Mesenteric fat pad (tissue), 1 donor: Measurements from ENCODE around the gene FLNA. TPM values are rescaled to one million over a fixed set of nuclear protein-coding genes. Genes with fewer than 3 reads are reported as not detected.

ENCODE experiments used
- DNase-seq: peaks from one replicate; pipeline ENCODE4 v3.0.0-alpha.2; 2020; ENCODE audit warnings: low spot score
- total RNA-seq: library from RNA; stranded (reverse); fragmentation: NEBNext Ultra II Directional; extraction: Animal tissue kit (Norgen Biotek cat#: 25700); gene quantifications from one replicate; pipeline ENCODE4 v1.2.1, GENCODE V29; 2021
- donor health status: DM: yes; HTN: yes; CAD: no.

Gene FLNA
- total RNA-seq, 1 donor from 2014 or later: 1,133 TPM

- DNase-seq: no peak
Measured at GRCh38 chrX:154375156-154375504, 696 bp upstream of the FLNA start.

- DNase-seq: no peak
Measured at GRCh38 chrX:154373340-154374306, 811 bp downstream of the FLNA start.

GRCh38 chrX:154372612-154373022 lies 1.8 kb downstream of the FLNA start:
- no peak for DNase-seq

DNA sequence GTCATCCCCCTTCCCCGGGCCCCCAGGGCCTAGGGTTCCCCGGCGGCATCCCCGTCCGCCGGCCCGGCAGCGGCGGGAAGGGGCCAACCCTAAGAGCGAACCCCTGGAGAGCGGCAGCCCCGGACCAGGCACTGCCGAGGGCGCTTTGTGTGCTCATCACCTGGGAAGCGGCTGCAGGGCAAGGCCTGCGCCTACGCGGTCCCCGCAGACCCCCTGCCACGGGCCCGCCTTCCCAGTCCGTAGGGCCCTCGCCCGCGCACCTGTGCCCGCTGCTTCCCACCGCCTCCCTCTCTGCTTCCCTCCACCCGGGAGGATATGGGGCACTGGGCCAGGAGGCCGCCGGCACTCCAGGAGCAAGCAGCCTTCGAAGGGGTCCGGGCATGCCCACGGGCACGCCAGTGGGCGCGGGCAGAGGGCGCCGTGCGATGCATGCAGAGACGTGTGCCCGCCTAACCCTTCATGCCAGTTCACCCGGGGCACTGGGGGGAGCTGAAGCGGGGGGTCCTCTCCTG lies 2.6 kb downstream of the FLNA start:
- DNase-seq: no peak

DNA sequence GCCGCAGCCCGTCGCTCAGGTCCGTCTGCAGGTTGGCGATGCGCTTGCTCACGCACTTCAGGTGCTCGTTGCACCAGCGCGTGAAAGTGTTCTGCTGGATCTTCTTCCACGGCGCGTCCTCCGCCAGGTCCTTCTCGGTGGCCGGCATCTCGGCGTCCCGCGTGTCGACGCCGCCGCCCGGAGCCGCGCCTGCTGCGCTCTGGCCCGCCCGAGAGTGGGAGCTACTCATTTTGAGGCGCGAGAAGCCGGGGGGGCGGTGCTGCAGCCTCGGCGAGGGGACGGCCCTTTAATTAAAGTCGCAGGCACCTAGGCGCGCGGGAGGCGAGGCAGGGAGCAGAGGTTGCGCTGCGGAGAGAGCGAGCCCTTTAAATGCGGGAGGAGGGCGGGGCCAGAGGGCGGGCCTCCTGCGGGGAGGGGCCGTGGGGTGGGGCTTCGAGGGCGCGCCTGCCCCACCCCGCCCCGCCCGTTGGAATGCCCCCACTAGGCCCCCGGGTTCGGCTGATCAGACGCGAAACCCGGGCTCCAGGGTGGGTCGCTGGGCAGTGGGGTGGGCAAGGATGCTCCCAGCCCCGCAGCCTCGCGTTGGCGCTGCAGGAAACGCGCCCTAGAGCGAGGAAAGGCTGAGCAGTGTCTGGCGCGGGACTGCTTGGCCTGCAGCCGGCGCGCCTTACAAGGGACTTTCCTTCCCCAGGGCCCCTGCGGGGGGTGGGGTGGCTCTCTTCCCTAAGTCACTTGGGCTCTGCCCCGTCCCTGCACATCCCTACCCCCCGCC lies 3.2 kb downstream of the FLNA start:
- peak; percentile 96 for DNase-seq

DNA sequence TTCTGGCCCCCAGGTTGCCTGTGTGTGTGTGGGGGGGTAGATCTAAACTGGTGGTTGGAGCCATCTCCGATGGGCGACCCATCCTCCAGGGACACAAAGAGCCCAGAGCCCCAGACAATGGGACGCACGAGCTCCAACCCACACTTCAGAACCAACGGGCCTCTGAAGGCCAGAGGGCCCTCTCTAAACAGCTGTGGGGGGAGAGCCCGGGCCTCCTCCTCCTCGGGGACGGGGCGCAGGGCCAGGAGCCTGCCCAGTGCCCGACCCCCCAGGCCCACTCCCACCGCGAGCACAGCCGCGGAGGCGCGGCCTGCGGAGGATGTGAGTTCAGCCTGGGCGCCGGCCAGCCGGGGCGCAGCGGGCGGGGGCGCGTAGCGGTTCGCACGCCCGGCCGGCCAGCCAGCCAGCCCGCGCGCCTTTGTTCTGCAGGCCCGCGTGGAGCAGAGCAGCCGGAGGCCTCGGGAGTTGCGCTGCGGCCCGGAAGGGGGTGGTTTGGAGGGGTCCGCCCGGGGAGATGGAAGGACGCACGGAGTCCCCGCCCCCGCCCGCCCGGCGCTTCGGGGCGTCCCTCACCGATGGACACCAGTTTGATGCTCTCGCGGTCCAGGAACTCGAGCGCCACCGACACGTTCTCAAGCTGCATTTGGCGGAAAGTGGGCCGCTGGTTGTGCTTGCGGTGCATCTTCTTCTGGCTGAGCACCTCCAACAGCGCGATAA lies 4.0 kb downstream of the FLNA start:
- no peak for DNase-seq

DNA sequence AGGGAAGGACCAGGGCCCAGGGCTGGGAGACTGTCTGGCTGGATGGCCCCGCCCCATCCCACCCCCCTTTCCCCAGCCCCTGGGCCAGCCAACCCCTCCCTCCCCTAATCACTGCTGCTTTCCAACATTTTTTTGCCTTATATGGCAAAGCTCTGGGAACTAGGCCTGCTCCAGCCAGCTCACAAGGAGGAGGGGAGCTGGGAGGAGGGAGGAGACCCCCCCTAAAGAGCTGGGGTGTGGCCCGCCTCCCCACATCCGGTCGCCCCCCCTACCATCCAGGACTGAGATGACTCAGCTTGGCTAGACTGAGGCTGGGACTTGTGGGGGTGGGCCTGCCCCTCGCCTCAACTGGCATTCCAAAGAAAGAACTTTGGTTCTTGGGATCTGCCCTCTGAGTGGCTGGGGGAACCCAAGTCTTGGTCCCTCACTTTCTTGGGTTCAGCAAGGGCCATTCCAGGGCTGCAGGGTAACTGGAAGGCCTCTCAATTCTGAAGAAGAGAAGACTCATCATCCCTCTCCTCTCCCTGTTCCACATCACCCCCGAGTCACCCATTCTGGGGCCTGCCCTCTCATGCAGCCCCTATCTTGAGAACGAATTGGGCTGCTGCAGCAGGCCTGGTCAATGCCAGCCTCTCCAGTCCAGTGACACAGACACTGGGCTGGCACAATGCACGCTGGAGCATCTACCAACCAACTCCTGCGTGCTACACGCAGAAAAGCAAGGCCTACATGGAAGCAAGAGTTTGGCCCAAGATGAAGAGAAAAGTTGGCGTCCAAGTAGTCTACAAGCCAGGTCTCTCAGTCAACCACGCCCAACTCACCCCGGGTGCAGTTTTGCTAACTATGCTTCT lies 4.8 kb downstream of the FLNA start:
- DNase-seq: no peak

DNA sequence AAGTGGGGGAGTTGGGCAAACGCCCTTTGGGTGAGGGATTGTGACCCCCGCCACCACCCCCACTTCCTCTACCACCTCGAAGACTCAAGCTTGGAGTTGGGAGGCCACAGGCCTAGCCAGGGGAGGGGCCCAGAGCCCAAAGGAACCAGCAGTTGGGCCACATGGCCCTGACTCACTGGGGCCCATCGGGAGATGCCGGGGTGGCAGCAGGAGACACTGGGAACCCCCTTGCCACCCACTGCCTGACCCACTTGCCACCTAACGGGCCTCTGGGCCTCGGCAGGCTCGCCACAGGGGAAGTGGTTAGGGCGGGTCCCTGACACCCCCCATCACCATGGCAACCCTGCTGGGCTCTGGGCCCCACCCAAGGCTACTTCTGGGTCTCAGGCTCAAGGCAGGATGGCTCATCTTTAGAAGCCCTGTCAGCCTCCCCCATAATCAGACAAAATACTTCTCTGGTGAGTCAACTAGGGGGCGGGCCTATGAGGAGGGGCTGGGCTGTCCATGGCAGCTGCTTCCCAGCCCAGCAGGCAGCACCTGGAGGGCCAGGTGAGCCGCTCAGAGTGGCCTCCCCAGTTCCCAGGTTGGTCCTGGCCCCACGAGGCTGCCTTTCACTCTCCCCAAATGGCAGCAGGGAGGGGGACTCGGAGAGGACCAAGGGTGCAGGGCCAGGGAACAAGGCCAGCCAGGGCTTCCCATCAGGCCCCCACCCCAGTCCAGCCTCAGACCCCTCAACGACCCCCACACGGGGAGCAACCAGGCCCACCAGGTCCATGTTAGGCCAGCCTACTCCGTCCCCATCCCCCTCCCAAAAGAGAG lies 5.6 kb downstream of the FLNA start:
- no peak for DNase-seq

DNA sequence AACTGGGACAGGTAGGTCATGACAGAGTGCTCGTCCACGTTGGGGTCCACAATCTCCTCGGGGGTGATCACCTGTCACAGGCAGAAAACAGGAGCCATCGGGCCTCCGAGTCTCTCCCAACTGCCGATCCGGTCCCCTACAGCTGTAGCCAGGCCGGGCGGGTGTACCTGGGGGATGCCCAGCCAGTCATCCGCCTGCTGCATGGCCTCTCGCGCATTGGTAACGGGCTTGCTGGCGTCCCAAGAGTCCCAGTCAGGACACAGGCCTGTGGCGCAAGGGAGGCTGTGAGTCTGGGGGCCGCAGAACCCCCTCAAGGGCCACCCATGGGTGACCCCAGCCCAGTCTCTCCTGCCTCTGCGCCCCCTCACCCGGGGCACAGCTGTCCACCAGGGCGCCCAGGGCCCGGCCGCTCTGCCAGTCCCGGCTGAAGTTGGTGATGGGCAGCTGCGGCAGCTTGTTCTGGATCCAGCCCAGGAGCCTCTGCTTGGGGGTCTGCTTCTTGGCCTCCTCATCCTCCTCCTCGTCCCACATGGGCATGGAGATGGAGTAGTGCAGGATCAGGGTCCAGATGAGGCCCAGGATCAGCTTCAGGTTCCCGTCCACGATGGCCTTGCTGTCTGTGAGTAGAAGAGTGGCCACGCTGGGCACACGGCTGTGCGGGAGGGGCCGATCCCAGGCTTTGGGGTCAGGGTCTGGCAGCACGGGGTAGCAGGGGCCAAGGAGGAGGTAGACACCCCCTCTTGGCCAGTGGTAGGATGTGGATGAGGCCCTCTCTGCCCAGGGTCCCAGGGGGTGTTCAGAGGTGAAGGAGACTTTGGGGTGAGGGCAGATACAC lies 6.7 kb downstream of the FLNA start:
- no peak for DNase-seq

DNA sequence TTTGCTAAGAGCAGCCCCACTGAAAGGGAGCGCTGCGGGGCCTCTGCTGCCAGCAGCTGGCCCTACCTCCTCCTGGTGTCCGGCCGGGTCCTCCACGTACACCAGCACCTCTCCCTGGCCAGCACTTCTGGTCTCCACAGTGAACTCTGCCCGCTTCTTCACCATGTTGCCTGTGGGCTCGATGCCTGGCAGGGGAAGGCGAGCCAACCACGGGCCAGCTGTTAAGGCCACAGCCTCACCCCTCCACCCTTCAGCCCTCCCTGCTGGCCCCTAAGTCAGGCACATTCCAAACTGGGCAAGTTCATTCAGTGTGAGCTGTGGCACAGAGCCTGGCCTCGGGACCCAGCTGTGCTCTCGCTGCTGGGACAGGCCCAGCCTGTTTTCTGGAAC lies 7.8 kb downstream of the FLNA start:
- DNase-seq: no peak

GRCh38 chrX:154365997-154366665 lies 8.3 kb downstream of the FLNA start:
- DNase-seq: no peak

DNA sequence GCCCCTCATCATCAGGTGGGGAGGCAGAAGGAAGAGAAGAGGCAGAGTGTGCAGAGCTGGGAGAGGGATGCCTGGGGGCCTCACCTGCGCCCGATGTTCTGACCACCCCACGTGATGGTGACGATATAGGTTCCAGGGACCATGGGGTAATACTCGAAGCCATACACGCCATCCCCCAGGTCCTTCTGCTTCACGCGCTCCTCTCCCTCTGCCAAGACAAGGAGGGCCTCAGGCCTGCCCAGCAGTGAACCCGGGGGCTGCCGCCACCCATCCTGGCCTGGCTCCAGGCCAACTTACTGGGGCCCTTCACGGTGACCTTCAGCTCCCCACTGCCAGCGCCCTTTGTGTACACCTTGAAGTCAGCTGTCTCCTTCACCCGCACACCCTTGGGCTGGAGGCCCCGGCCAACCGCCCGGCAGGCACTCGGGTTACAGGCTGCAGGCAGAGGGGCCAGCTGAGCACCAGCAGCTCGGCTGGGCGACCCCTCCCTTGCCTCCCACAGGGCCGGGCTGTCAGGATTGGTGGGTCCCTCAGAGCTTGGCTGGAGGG lies 9.3 kb downstream of the FLNA start:
- no peak for DNase-seq

DNA sequence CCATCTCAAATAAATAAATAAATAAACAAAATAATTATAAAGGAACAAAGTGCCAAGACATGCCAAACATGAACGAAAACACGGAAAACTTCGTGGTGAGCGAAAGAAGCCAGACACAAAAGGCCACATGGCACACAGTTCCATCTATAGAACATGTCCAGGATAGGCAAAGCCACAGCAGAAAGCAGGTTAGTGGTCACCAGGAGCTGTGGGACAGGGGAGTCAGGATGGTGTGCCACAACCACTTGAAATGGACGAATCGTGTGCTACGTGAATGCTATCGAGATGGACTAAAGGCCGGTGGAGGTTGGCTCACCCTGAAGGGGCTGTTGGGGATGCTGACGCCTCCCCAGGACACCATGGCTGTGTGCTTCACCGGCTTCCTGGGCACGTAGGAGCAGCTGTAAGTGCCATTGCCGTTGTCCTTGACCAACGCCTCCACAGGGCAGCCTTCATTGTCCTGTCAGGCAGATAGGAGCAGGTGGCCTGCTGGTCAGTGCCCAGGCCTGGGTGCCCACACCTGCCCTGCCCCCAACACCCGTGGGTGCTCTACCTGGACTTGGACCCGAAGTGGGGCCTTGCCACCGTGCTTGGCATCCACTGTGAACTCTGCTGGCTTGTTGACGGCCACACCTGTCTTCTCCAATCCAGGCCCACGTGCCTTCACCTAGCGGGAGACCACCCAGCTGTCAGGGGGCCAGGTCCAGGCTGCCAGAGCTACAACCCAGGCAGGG lies 10.6 kb downstream of the FLNA start:
- DNase-seq: no peak

DNA sequence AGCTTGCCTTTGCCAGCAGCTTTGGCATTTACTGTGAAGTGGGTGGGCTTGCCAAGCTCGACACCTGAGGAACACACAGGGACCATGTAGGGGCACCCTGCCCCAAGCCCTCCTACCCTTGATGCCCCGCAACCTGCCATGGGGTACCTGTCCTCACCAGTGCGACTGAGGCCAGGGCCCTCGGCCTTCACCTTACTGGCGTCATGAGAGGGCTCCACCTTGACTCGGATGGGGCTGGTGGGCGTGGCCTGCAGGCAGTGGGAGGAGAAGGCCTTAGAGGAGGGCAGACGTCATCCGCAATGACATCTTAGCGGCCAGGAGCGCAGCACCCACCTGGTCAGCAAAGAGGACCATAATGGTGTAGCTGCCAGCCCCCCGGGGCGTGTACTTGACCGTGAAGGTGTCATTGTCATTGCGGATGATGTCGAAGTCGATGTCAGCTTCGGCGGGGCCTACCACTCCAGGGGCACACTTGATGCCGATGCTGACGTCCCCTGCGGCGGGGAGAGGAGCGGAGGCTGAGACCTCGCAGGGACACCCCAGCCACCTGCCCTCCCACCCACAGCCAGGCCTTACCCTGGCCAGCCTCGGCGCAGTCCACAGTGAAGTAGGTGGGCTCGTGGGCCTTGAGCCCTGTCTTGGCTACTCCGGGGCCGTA lies 12.2 kb downstream of the FLNA start:
- no peak for DNase-seq

GRCh38 chrX:154360155-154360713 lies 14.2 kb downstream of the FLNA start:
- no peak for DNase-seq
